NCI-H1694 (cell line): ENCODE data around the gene SOWAHD.
A peak's percentile ranks its signal among the peaks of the same experiment; 100 is the strongest.
"Not testable (repeated sequence)": the region's sequence is repeated elsewhere in the genome, so short reads cannot be mapped to it uniquely, and the experiment has no call there.

ENCODE experiments used
- DNase-seq: peaks from one replicate; lab custom pipeline; 2025; lab: John Stamatoyannopoulos, UW

The SOWAHD gene

GRCh38 chrX:119757979-119758730 lies at the start of gene SOWAHD:
Gene SOWAHD (plus strand): TSS chrX:119758588. CDS start chrX:119758668, 80 bp downstream.
- DNase-seq: no peak

- no peak for DNase-seq
Measured at GRCh38 chrX:119708936-119709335, 49.5 kb upstream of the SOWAHD start.

- DNase-seq: no peak
Measured at GRCh38 chrX:119709630-119710029, 48.8 kb upstream of the SOWAHD start.

GRCh38 chrX:119721487-119721886 lies 36.9 kb upstream of the SOWAHD start:
- no peak for DNase-seq

GRCh38 chrX:119721926-119722325 lies 36.5 kb upstream of the SOWAHD start:
- DNase-seq: no peak

- no peak for DNase-seq
Measured at GRCh38 chrX:119726900-119727555, 31.4 kb upstream of the SOWAHD start.

GRCh38 chrX:119728487-119728886 lies 29.9 kb upstream of the SOWAHD start:
- no peak for DNase-seq

GRCh38 chrX:119729408-119730201 lies 28.8 kb upstream of the SOWAHD start:
- peak; percentile 52 for DNase-seq

GRCh38 chrX:119734897-119735339 lies 23.5 kb upstream of the SOWAHD start:
- DNase-seq: peak; percentile 30

GRCh38 chrX:119735467-119735866 lies 22.9 kb upstream of the SOWAHD start:
- DNase-seq: no peak

GRCh38 chrX:119736206-119736764 lies 22.1 kb upstream of the SOWAHD start:
- no peak for DNase-seq

- no peak for DNase-seq
Measured at GRCh38 chrX:119738742-119739141, 19.6 kb upstream of the SOWAHD start.

GRCh38 chrX:119745283-119745848 lies 13.0 kb upstream of the SOWAHD start:
- no peak for DNase-seq

- DNase-seq: not testable (repeated sequence)
Measured at GRCh38 chrX:119750131-119750530, 8.3 kb upstream of the SOWAHD start.

- not testable (repeated sequence) for DNase-seq
Measured at GRCh38 chrX:119750751-119751150, 7.6 kb upstream of the SOWAHD start.

GRCh38 chrX:119753001-119753400 lies 5.4 kb upstream of the SOWAHD start:
- DNase-seq: no peak

GRCh38 chrX:119753639-119754257 lies 4.6 kb upstream of the SOWAHD start:
- DNase-seq: peak; percentile 59

- DNase-seq: no peak
Measured at GRCh38 chrX:119755981-119756533, 2.3 kb upstream of the SOWAHD start.

GRCh38 chrX:119756926-119757635 lies 1.3 kb upstream of the SOWAHD start:
- DNase-seq: no peak

GRCh38 chrX:119757646-119757978 lies 776 bp upstream of the SOWAHD start:
- DNase-seq: no peak
